Heart left ventricle (tissue), 16 donors: ENCODE results near the gene SH3BP5. TPM values are rescaled to one million over a fixed set of nuclear protein-coding genes. Genes with fewer than 3 reads are reported as not detected.

ENCODE experiments used
- ATAC-seq, 4 donors: fragments of 200-7000 bp; cut with Tn5 transposase; one replicate each; pipeline ENCODE4 v1.9.1; 2020 to 2022; ENCODE audit warnings: moderate library complexity in 4 of 4, mild to moderate bottlenecking in 3 of 4, moderate number of reproducible peaks in 1 of 4
- DNase-seq, 5 donors: peaks; one replicate each; pipeline ENCODE4 v3.0.0-alpha.2; 2020
- H3K27ac ChIP-seq, 12 donors: fragments of 200-600 bp; sonication (generic) in 4 of 12; one replicate each; pipeline versions ENCODE4 v1.5.0 to v1.8.0; 2016 to 2022; ENCODE audit warnings: mild to moderate bottlenecking in 2 of 12
- H3K27me3 ChIP-seq, 9 donors: fragments of 200-600 bp; sonication (generic) in 2 of 9; one replicate each; pipeline versions ENCODE4 v1.5.1 to v1.8.0; 2016 to 2022; ENCODE audit warnings: mild to moderate bottlenecking in 3 of 9
- H3K36me3 ChIP-seq, 9 donors: fragments of 200-600 bp; sonication (generic) in 2 of 9; one replicate each; pipeline versions ENCODE4 v1.5.0 to v1.8.0; 2018 to 2022; ENCODE audit warnings: mild to moderate bottlenecking in 2 of 9
- H3K4me1 ChIP-seq, 12 donors: fragments of 200-600 bp; sonication (generic) in 4 of 12; one replicate each; pipeline versions ENCODE4 v1.5.0 to v1.8.0; 2016 to 2022; ENCODE audit warnings: mild to moderate bottlenecking in 3 of 12
- H3K4me3 ChIP-seq, 12 donors: fragments of 200-600 bp; sonication (generic) in 4 of 12; one replicate each; pipeline versions ENCODE4 v1.5.0 to v1.8.0; 2017 to 2022; ENCODE audit warnings: mild to moderate bottlenecking in 9 of 12, moderate library complexity in 4 of 12
- H3K9me3 ChIP-seq, 12 donors: fragments of 200-600 bp; sonication (generic) in 4 of 12; one replicate each; pipeline versions ENCODE4 v1.5.0 to v1.8.0; 2016 to 2022; ENCODE audit warnings: mild to moderate bottlenecking in 1 of 12
- CTCF ChIP-seq, 12 donors: fragments of 200-600 bp; sonication (generic) in 4 of 12; IDR thresholded peaks; one replicate each; pipeline versions ENCODE4 v1.5.0 to v1.8.0; 2018 to 2022; ENCODE audit warnings: antibody characterized with exemption in 12 of 12, mild to moderate bottlenecking in 5 of 12
- POLR2A ChIP-seq, 2 donors: fragments of 450-650 bp; IDR thresholded peaks; one replicate each; pipeline ENCODE4 v1.6.1; 2017; ENCODE audit warnings: antibody characterized with exemption in 2 of 2, mild to moderate bottlenecking in 2 of 2, moderate library complexity in 2 of 2
- WGBS, 4 donors: extraction: QIAGEN DNeasy Blood & Tissue Kit in 2 of 4; methylation state at CpG; one replicate each; pipeline versions ENCODE4 v1.1.5 to v1.1.7; 2013 to 2018; 5-methylcytosine and 5-hydroxymethylcytosine counted together
- intact Hi-C, 10 donors: fragments of 100-400 bp; cut with DNase I; formaldehyde crosslinking; loops; one replicate each; pipeline versions ENCODE4 v1.11.1 to v1.14.2; 2022
- polyA plus RNA-seq, 2 donors: library from polyadenylated mRNA; stranded (reverse); fragments of 200-250 nt; gene quantifications; one replicate each; pipeline ENCODE4 v1.2.3, GENCODE V29; 2013
- total RNA-seq, 9 donors: library from RNA; depleted of rRNA in 2 of 9; stranded (reverse); fragments of >200 nt in 2 of 9; fragmentation: NEBNext Ultra II Directional in 3 of 9; extraction: Animal tissue kit (Norgen Biotek cat#: 25700) in 3 of 9; gene quantifications; one replicate each; pipeline versions ENCODE4 v1.1.0 to v1.2.4, GENCODE V29; 2016 to 2023
- donor health status: ischemic (EF 13 %, LVEDD 7.1; RV severe dilation, severe dysfunction).
- donor health status: healthy with polysubstance abuse.
- donor health status: DM: no; HTN: yes; CAD: no.
- donor health status: DM: no; HTN: no; CAD: no.
- donor health status: ischemic (EF 25% LVEDD 6.9; RV normal size, moderate dysfunction).
- donor health status: ischemic (EF 25% LVEDD 5.7; RV mildly dilated, moderate dysfunction).
- donor health status: healthy.
- donor health status: DM: yes; HTN: yes; CAD: no.
- donor health status: ischemic (EF 35%, LVEDD 5.7; RV mildly dilated, moderate dysfunction).
- donor health status: nonischemic (EF 11% LVEDD 7.7; RV severe dilation, severe dysfunction).
- donor health status: DM: yes; HTN: yes; CAD: no.
- donor health status: PGD.
- donor health status: ischemic (EF 29% LVEDD 5.4; RV normal size, mild dysfunction).
- donor health status: nonischemic (EF 23%, LVEDD 6.1; RV moderate dilation, normal function).

The SH3BP5 gene
- total and polyA plus RNA-seq, 11 donors, result 4.9 to 28.6 (median 9.9) TPM

- whole genome bisulfite sequencing, 4 donors, result 81 to 88% (median 84%) methylated on average over 5 of the region's 5 CpGs
- H3K4me3 ChIP-seq, result no peak overlapping the region
- no peaks in the 10 kb centered on the region for H3K9me3 ChIP-seq
- no peak for ATAC-seq
- no peak for DNase-seq
- TF ChIP-seq POLR2A (IDR thresholded peaks at IDR 0.05), result no peak
- no peak for TF ChIP-seq CTCF (IDR thresholded peaks at IDR 0.05)
- intact Hi-C loops, result loop anchor here in 1 of 10 donors (2.0 kb wide), 1 partner anchor 100 kb away; no protein-coding TSS in a partner anchor
- no peaks in the 10 kb centered on the region for H3K27me3 ChIP-seq
- H3K27ac ChIP-seq, result peak overlapping the region in 3 of 12 donors; percentile 11 to 90 (median 30)
- no peaks in the 10 kb centered on the region for H3K36me3 ChIP-seq
- H3K4me1 ChIP-seq, result peaks cover 0 to 69% (median 13%) of the 10 kb centered on the region in 12 donors
Observed at GRCh38 chr3:15273227-15273626, 59.2 kb downstream of the SH3BP5 start.

- Histone ChIP-seq H3K27ac (peak overlapping the region in 7 of 12 donors; percentile 22 to 90 (median 34)), H3K36me3 (no peaks in the 10 kb centered on the region), H3K4me1 (peaks cover 0 to 75% (median 16%) of the 10 kb centered on the region in 12 donors), H3K27me3 (no peaks in the 10 kb centered on the region), H3K9me3 (no peaks in the 10 kb centered on the region), H3K4me3 (no peak overlapping the region)
- WGBS, 4 donors, result 84 to 88% (median 85%) methylated on average over 6 to 7 of the region's 7 CpGs
- intact Hi-C loops, result loop anchor here in 1 of 10 donors (2.0 kb wide), 1 partner anchor 100 kb away; no protein-coding TSS in a partner anchor
- TF ChIP-seq CTCF (IDR thresholded peaks at IDR 0.05) (no peak), POLR2A (IDR thresholded peaks at IDR 0.05) (no peak)
- DNase-seq (peak in 1 of 5 donors; percentile 12), ATAC-seq (no peak)
Observed at GRCh38 chr3:15272426-15273196, 59.8 kb downstream of the SH3BP5 start.

GRCh38 chr3:15271785-15272381, 60.5 kb downstream of the SH3BP5 start:
- Histone ChIP-seq H3K9me3 (no peaks in the 10 kb centered on the region), H3K36me3 (peaks cover 0 to 3% (median 0%) of the 10 kb centered on the region in 9 donors), H3K4me1 (peaks cover 0 to 76% (median 16%) of the 10 kb centered on the region in 12 donors), H3K4me3 (no peak overlapping the region), H3K27me3 (no peaks in the 10 kb centered on the region), H3K27ac (peak overlapping the region in 7 of 12 donors; percentile 22 to 90 (median 34))
- DNase-seq, result peak in 4 of 5 donors; percentile 60 to 69 (median 64)
- intact Hi-C loops, result loop anchor here in 2 of 10 donors (2.0 kb wide), 2 partner anchors 61 to 101 kb away; partner anchors contain the start of gene SH3BP5 (in 1 of the 2)
- WGBS, 4 donors, result 53 to 63% (median 60%) methylated on average over 14 of the region's 14 CpGs
- TF ChIP-seq CTCF (IDR thresholded peaks at IDR 0.05) (no peak), POLR2A (IDR thresholded peaks at IDR 0.05) (no peak)
- ATAC-seq, result peak; percentile 30 to 74 (median 48)

GRCh38 chr3:15271030-15271429, 61.4 kb downstream of the SH3BP5 start:
- Histone ChIP-seq H3K36me3 (peaks cover 0 to 11% (median 0%) of the 10 kb centered on the region in 9 donors), H3K27ac (peak overlapping the region in 1 of 12 donors; percentile 90), H3K9me3 (no peaks in the 10 kb centered on the region), H3K4me3 (no peak overlapping the region), H3K4me1 (peaks cover 0 to 69% (median 16%) of the 10 kb centered on the region in 12 donors), H3K27me3 (no peaks in the 10 kb centered on the region)
- peak in 1 of 5 donors; percentile 3 for DNase-seq
- intact Hi-C loops, result loop anchor here in 1 of 10 donors (2.0 kb wide), 1 partner anchor 62 kb away; the partner anchor contains the start of gene SH3BP5
- ATAC-seq, result no peak
- no peak for TF ChIP-seq POLR2A (IDR thresholded peaks at IDR 0.05)
- no peak for TF ChIP-seq CTCF (IDR thresholded peaks at IDR 0.05)
- WGBS, 4 donors, result 89 to 95% (median 93%) methylated on average over 4 of the region's 4 CpGs
